SU-DHL-6 (cell line): ENCODE results near the gene SMIM34.
"Not testable (repeated sequence)": the region's sequence is repeated elsewhere in the genome, so short reads cannot be mapped to it uniquely, and the experiment has no call there.

Experiments
- CTCF ChIP-seq: fragments of 200-600 bp; sonication (generic); IDR thresholded peaks from one replicate; pipeline ENCODE4 v1.5.1; 2017; ENCODE audit warnings: antibody characterized with exemption, mild to moderate bottlenecking, low read length, moderate library complexity; ENCODE audit not compliant: insufficient read depth, poor library complexity, severe bottlenecking
- EZH2phosphoT487 ChIP-seq: fragments of 200-600 bp; sonication (generic), shearing (Covaris generic); conservative IDR thresholded peaks from 2 replicates; pipeline ENCODE4 v1.6.1; 2018; ENCODE audit warnings: mild to moderate bottlenecking, antibody characterized with exemption, low read length, moderate library complexity, mixed read lengths

- TF ChIP-seq CTCF, EZH2phosphoT487: not testable (repeated sequence)
These were observed 34.5 kb upstream of the SMIM34 start for GRCh38 chr21:34458266-34458665.
